Measurements from ENCODE around the gene CASP8AP2. TPM values are rescaled to one million over a fixed set of nuclear protein-coding genes. Genes with fewer than 3 reads are reported as not detected.
A peak's percentile ranks its signal among the peaks of the same experiment; 100 is the strongest.

The CASP8AP2 gene
- total RNA-seq, 2 donors from 2014 or later = 9.2 to 9.3 TPM

GRCh38 chr6:89830170-89830809 is 610 bp downstream of the CASP8AP2 start:
- H3K36me3 ChIP-seq = no peaks in the 10 kb centered on the region
- peaks cover 0 to 17% of the 10 kb centered on the region in 2 donors for H3K4me1 ChIP-seq
- H3K4me3 ChIP-seq = peak overlapping the region; percentile 67 to 93
- no peak for TF ChIP-seq CTCF (IDR thresholded peaks at IDR 0.05)
- no peaks in the 10 kb centered on the region for H3K27me3 ChIP-seq
- peak; percentile 54 for DNase-seq (ENCODE audit: low spot score)
- H3K9me3 ChIP-seq = no peaks in the 10 kb centered on the region
- H3K27ac ChIP-seq = peak overlapping the region; percentile 81 to 83

- H3K27me3 ChIP-seq = no peaks in the 10 kb centered on the region
- TF ChIP-seq CTCF (IDR thresholded peaks at IDR 0.05) = no peak
- peaks cover 0 to 10% of the 10 kb centered on the region in 2 donors for H3K4me1 ChIP-seq
- no peak overlapping the region for H3K4me3 ChIP-seq
- no peak for DNase-seq (ENCODE audit: low spot score)
- H3K9me3 ChIP-seq = no peaks in the 10 kb centered on the region
- no peak overlapping the region for H3K27ac ChIP-seq
- no peaks in the 10 kb centered on the region for H3K36me3 ChIP-seq
Observed at GRCh38 chr6:89834884-89835792, 5.5 kb downstream of the CASP8AP2 start.

- Histone ChIP-seq H3K9me3 (no peaks in the 10 kb centered on the region), H3K27ac (no peak overlapping the region), H3K36me3 (no peaks in the 10 kb centered on the region), H3K27me3 (no peaks in the 10 kb centered on the region), H3K4me1 (peaks cover 0 to 7% of the 10 kb centered on the region in 2 donors), H3K4me3 (no peak overlapping the region)
- no peak for TF ChIP-seq CTCF (IDR thresholded peaks at IDR 0.05)
- no peak for DNase-seq (ENCODE audit: low spot score)
Observed at GRCh38 chr6:89836639-89837222, 7.1 kb downstream of the CASP8AP2 start.

GRCh38 chr6:89840538-89840937 is 10.9 kb downstream of the CASP8AP2 start:
- Histone ChIP-seq H3K36me3 (no peaks in the 10 kb centered on the region), H3K27ac (peak overlapping the region in 1 of 2 donors; percentile 8), H3K4me1 (peaks cover 0 to 30% of the 10 kb centered on the region in 2 donors), H3K9me3 (no peaks in the 10 kb centered on the region), H3K27me3 (no peaks in the 10 kb centered on the region), H3K4me3 (no peak overlapping the region)
- TF ChIP-seq CTCF (IDR thresholded peaks at IDR 0.05) = no peak
- DNase-seq (ENCODE audit: low spot score) = no peak

GRCh38 chr6:89842228-89842627 is 12.5 kb downstream of the CASP8AP2 start:
- H3K27me3 ChIP-seq = no peaks in the 10 kb centered on the region
- H3K36me3 ChIP-seq = peaks cover 1% of the 10 kb centered on the region
- peaks cover 0 to 30% of the 10 kb centered on the region in 2 donors for H3K4me1 ChIP-seq
- no peak for TF ChIP-seq CTCF (IDR thresholded peaks at IDR 0.05)
- H3K4me3 ChIP-seq = no peak overlapping the region
- no peaks in the 10 kb centered on the region for H3K9me3 ChIP-seq
- no peak overlapping the region for H3K27ac ChIP-seq
- no peak for DNase-seq (ENCODE audit: low spot score)
